ENCODE measurements around the gene STAT1.

- TF ChIP-seq CTCF (conservative IDR thresholded peaks at IDR 0.05 in 1 of 2, IDR thresholded peaks at IDR 0.05 in 1 of 2; ENCODE audit: low read depth in 1 of 2, low read length in 2 of 2) (no peak), EZH2 (IDR thresholded peaks at IDR 0.05; ENCODE audit: low read length, missing control alignments) (no peak)
Measured at GRCh38 chr2:191036363-191036762, 22.4 kb upstream of the STAT1 start.
